Astrocyte of the hippocampus (primary cell): Measurements from ENCODE around the gene LRRC4B.

ENCODE experiments used
- DNase-seq: peaks from one replicate; pipeline ENCODE4 v3.0.0; 2011; ENCODE audit warnings: low read depth, low spot score

Gene LRRC4B

GRCh38 chr19:50520822-50521465, 47.3 kb downstream of the LRRC4B start:
- no peak for DNase-seq

- DNase-seq = no peak
Measured at GRCh38 chr19:50519006-50519575, 49.1 kb downstream of the LRRC4B start.

GRCh38 chr19:50518091-50519005, 49.9 kb downstream of the LRRC4B start:
- DNase-seq = no peak

- no peak for DNase-seq
Measured at GRCh38 chr19:50517704-50518075, 50.5 kb downstream of the LRRC4B start.

GRCh38 chr19:50516964-50517703, 51.1 kb downstream of the LRRC4B start:
- no peak for DNase-seq

GRCh38 chr19:50516456-50516855, 51.8 kb downstream of the LRRC4B start:
- DNase-seq = no peak

GRCh38 chr19:50515168-50515561, 53.1 kb downstream of the LRRC4B start:
- no peak for DNase-seq

- peak; percentile 58 for DNase-seq
Measured at GRCh38 chr19:50514346-50515167, 53.7 kb downstream of the LRRC4B start.

- DNase-seq = peak; percentile 23
Measured at GRCh38 chr19:50513746-50514345, 54.4 kb downstream of the LRRC4B start, which contains the start of gene ASPDH. ASPDH (minus strand) TSS chr19:50513913; CDS start chr19:50513823, 90 bp downstream.

GRCh38 chr19:50512999-50513745, 55.1 kb downstream of the LRRC4B start:
- no peak for DNase-seq

GRCh38 chr19:50512112-50512998, 55.9 kb downstream of the LRRC4B start:
- no peak for DNase-seq

- DNase-seq = peak; percentile 100
Measured at GRCh38 chr19:50511069-50511822, 57.0 kb downstream of the LRRC4B start, which contains the start of gene JOSD2. JOSD2 (minus strand) TSS chr19:50511191; CDS start chr19:50510431, 760 bp downstream.

GRCh38 chr19:50510700-50511068, 57.6 kb downstream of the LRRC4B start:
- no peak for DNase-seq

- peak; percentile 32 for DNase-seq
Measured at GRCh38 chr19:50510121-50510670, 58.0 kb downstream of the LRRC4B start.

GRCh38 chr19:50509366-50509765, 58.9 kb downstream of the LRRC4B start:
- no peak for DNase-seq

- no peak for DNase-seq
Measured at GRCh38 chr19:50508843-50509190, 59.4 kb downstream of the LRRC4B start.

GRCh38 chr19:50507376-50507775, 60.9 kb downstream of the LRRC4B start:
- DNase-seq = no peak

GRCh38 chr19:50506700-50507099, 61.5 kb downstream of the LRRC4B start:
- no peak for DNase-seq
